ENCODE results near the gene IMPA2.
"Not testable (repeated sequence)": the region's sequence is repeated elsewhere in the genome, so short reads cannot be mapped to it uniquely, and the experiment has no call there.

Gene IMPA2

DNA sequence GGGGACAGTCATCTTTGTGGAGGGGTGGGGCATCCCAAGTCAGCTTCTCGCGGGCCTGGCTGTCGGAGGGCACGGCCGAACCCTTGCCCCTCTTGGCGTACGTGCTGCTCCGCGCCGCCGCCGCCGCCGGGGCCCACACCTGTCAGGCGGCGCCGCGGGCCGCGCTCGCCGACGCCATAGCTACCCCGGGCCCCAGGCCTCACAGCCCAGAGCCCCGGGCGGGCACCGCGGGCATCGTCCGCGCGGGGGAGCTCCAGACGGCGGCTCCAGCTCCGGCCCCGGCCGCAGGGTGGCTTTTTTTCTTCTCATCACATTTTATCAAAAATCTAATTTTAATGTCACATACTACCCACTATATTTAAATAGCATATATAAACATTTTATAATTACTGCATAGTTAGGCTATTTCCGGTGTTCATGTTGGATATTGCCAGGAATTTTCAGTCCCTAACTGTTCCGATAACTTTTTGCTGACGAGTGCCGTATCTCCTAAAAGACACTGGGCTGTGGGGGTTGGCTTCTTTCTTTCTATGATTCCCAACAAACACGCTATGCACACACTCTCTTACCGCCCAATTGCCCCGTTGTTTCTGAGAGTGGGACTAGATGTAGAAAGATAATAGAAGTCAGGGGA, 87.1 kb downstream of the IMPA2 start:
- not testable (repeated sequence) for H4K8ac ChIP-seq (ENCODE audit: low read depth, low read length); H3K9ac ChIP-seq (ENCODE audit: low read depth, low read length, poor library complexity); H3K4me3 ChIP-seq (ENCODE audit: low read length in 2 of 2); H3K4me2 ChIP-seq (ENCODE audit: insufficient read depth, low read length, poor library complexity, severe bottlenecking); H3K18ac ChIP-seq (ENCODE audit: low read length); H2BK120ac ChIP-seq (ENCODE audit: low read depth, low read length); H3K4me1 ChIP-seq (ENCODE audit: control insufficient read depth in 2 of 2, insufficient read depth in 1 of 2, low read depth in 1 of 2, low read length in 2 of 2); H2AK5ac ChIP-seq (ENCODE audit: low read depth, low read length); H2BK12ac ChIP-seq (ENCODE audit: low read length); H2BK5ac ChIP-seq (ENCODE audit: low read length); H3K79me1 ChIP-seq (ENCODE audit: low read depth, low read length); H3K9me3 ChIP-seq (replicated peaks in 1 of 2; ENCODE audit: control insufficient read depth in 2 of 2, insufficient read depth in 1 of 2, low read depth in 1 of 2, low read length in 2 of 2); H3K4ac ChIP-seq (ENCODE audit: low read length); H3K23ac ChIP-seq (ENCODE audit: low read depth, low read length, poor library complexity); H4K91ac ChIP-seq (ENCODE audit: low read depth, low read length, poor library complexity); H3K14ac ChIP-seq (ENCODE audit: low read length); H2AFZ ChIP-seq (ENCODE audit: low read length); H3K27ac ChIP-seq (replicated peaks; ENCODE audit: low read length); DNase-seq (ENCODE audit: low spot score); H2BK15ac ChIP-seq (ENCODE audit: low read length); H3K36me3 ChIP-seq (replicated peaks in 1 of 2; ENCODE audit: control insufficient read depth in 2 of 2, insufficient read depth in 2 of 2, low read length in 2 of 2)
- no CpG with 5 or more reads among the region's 44 CpGs for WGBS, 2 donors (ENCODE audit: extremely low coverage in 2 of 2, insufficient read length in 2 of 2, insufficient replicate concordance in 1 of 2)
- peaks cover 0 to 18% (median 0%) of the 10 kb centered on the region in 3 experiments for H3K27me3 ChIP-seq (ENCODE audit: control insufficient read depth in 3 of 3, insufficient read depth in 3 of 3, low read depth in 1 of 3, low read length in 3 of 3)

- H3K9me3 ChIP-seq (replicated peaks in 1 of 2; ENCODE audit: control insufficient read depth in 2 of 2, insufficient read depth in 1 of 2, low read depth in 1 of 2, low read length in 2 of 2): no peaks in the 10 kb centered on the region
- H4K91ac ChIP-seq (ENCODE audit: low read depth, low read length, poor library complexity): no peak overlapping the region
- no peak overlapping the region for H2BK120ac ChIP-seq (ENCODE audit: low read depth, low read length)
- H2AFZ ChIP-seq (ENCODE audit: low read length): no peak overlapping the region
- H2BK12ac ChIP-seq (ENCODE audit: low read length): no peak overlapping the region
- no peak overlapping the region for H4K8ac ChIP-seq (ENCODE audit: low read depth, low read length)
- no peak overlapping the region for H3K23ac ChIP-seq (ENCODE audit: low read depth, low read length, poor library complexity)
- H2AK5ac ChIP-seq (ENCODE audit: low read depth, low read length): no peak overlapping the region
- no peak overlapping the region for H3K14ac ChIP-seq (ENCODE audit: low read length)
- H3K4me3 ChIP-seq (ENCODE audit: low read length in 2 of 2): no peak overlapping the region
- no peak overlapping the region for H3K18ac ChIP-seq (ENCODE audit: low read length)
- H3K79me1 ChIP-seq (ENCODE audit: low read depth, low read length): no peaks in the 10 kb centered on the region
- H2BK15ac ChIP-seq (ENCODE audit: low read length): no peak overlapping the region
- DNase-seq (ENCODE audit: low spot score): no peak
- H3K27ac ChIP-seq (replicated peaks; ENCODE audit: low read length): no peak overlapping the region
- no peak overlapping the region for H3K9ac ChIP-seq (ENCODE audit: low read depth, low read length, poor library complexity)
- no peak overlapping the region for H2BK5ac ChIP-seq (ENCODE audit: low read length)
- no peak overlapping the region for H3K4me2 ChIP-seq (ENCODE audit: insufficient read depth, low read length, poor library complexity, severe bottlenecking)
- H3K36me3 ChIP-seq (replicated peaks in 1 of 2; ENCODE audit: control insufficient read depth in 2 of 2, insufficient read depth in 2 of 2, low read length in 2 of 2): no peaks in the 10 kb centered on the region
- H3K4ac ChIP-seq (ENCODE audit: low read length): no peak overlapping the region
- WGBS, 2 donors (ENCODE audit: extremely low coverage in 2 of 2, insufficient read length in 2 of 2, insufficient replicate concordance in 1 of 2): no CpG with 5 or more reads among the region's 3 CpGs
- no peaks in the 10 kb centered on the region for H3K4me1 ChIP-seq (ENCODE audit: control insufficient read depth in 2 of 2, insufficient read depth in 1 of 2, low read depth in 1 of 2, low read length in 2 of 2)
- H3K27me3 ChIP-seq (ENCODE audit: control insufficient read depth in 3 of 3, insufficient read depth in 3 of 3, low read depth in 1 of 3, low read length in 3 of 3): peaks cover 0 to 21% (median 0%) of the 10 kb centered on the region in 3 experiments
These were observed 87.6 kb downstream of the IMPA2 start for GRCh38 chr18:12068950-12069320.

- not testable (repeated sequence) for H3K23ac ChIP-seq (ENCODE audit: low read depth, low read length, poor library complexity); H3K4me2 ChIP-seq (ENCODE audit: insufficient read depth, low read length, poor library complexity, severe bottlenecking); H2BK5ac ChIP-seq (ENCODE audit: low read length); H3K9me3 ChIP-seq (replicated peaks in 1 of 2; ENCODE audit: control insufficient read depth in 2 of 2, insufficient read depth in 1 of 2, low read depth in 1 of 2, low read length in 2 of 2); H2AFZ ChIP-seq (ENCODE audit: low read length); H3K14ac ChIP-seq (ENCODE audit: low read length); H2BK15ac ChIP-seq (ENCODE audit: low read length); DNase-seq (ENCODE audit: low spot score); H3K4me1 ChIP-seq (ENCODE audit: control insufficient read depth in 2 of 2, insufficient read depth in 1 of 2, low read depth in 1 of 2, low read length in 2 of 2); H3K4me3 ChIP-seq (ENCODE audit: low read length in 2 of 2); H3K4ac ChIP-seq (ENCODE audit: low read length); H3K9ac ChIP-seq (ENCODE audit: low read depth, low read length, poor library complexity); H3K27ac ChIP-seq (replicated peaks; ENCODE audit: low read length); H4K91ac ChIP-seq (ENCODE audit: low read depth, low read length, poor library complexity); H3K18ac ChIP-seq (ENCODE audit: low read length); H2BK12ac ChIP-seq (ENCODE audit: low read length); H2AK5ac ChIP-seq (ENCODE audit: low read depth, low read length); H4K8ac ChIP-seq (ENCODE audit: low read depth, low read length); H3K36me3 ChIP-seq (replicated peaks in 1 of 2; ENCODE audit: control insufficient read depth in 2 of 2, insufficient read depth in 2 of 2, low read length in 2 of 2); H2BK120ac ChIP-seq (ENCODE audit: low read depth, low read length); H3K79me1 ChIP-seq (ENCODE audit: low read depth, low read length)
- no CpG with 5 or more reads among the region's 1 CpG for WGBS, 2 donors (ENCODE audit: extremely low coverage in 2 of 2, insufficient read length in 2 of 2, insufficient replicate concordance in 1 of 2)
- peaks cover 0 to 40% (median 0%) of the 10 kb centered on the region in 3 experiments for H3K27me3 ChIP-seq (ENCODE audit: control insufficient read depth in 3 of 3, insufficient read depth in 3 of 3, low read depth in 1 of 3, low read length in 3 of 3)
These were observed 89.8 kb downstream of the IMPA2 start for GRCh38 chr18:12071066-12071465.

GRCh38 chr18:12072996-12073395, 91.7 kb downstream of the IMPA2 start:
- H2BK5ac ChIP-seq (ENCODE audit: low read length): no peak overlapping the region
- no peak overlapping the region for H4K91ac ChIP-seq (ENCODE audit: low read depth, low read length, poor library complexity)
- peaks cover 0 to 45% (median 0%) of the 10 kb centered on the region in 3 experiments for H3K27me3 ChIP-seq (ENCODE audit: control insufficient read depth in 3 of 3, insufficient read depth in 3 of 3, low read depth in 1 of 3, low read length in 3 of 3)
- no peaks in the 10 kb centered on the region for H3K79me1 ChIP-seq (ENCODE audit: low read depth, low read length)
- no peaks in the 10 kb centered on the region for H3K9me3 ChIP-seq (replicated peaks in 1 of 2; ENCODE audit: control insufficient read depth in 2 of 2, insufficient read depth in 1 of 2, low read depth in 1 of 2, low read length in 2 of 2)
- no peak overlapping the region for H4K8ac ChIP-seq (ENCODE audit: low read depth, low read length)
- H2BK12ac ChIP-seq (ENCODE audit: low read length): no peak overlapping the region
- no peak overlapping the region for H3K4ac ChIP-seq (ENCODE audit: low read length)
- H3K4me1 ChIP-seq (ENCODE audit: control insufficient read depth in 2 of 2, insufficient read depth in 1 of 2, low read depth in 1 of 2, low read length in 2 of 2): no peaks in the 10 kb centered on the region
- no peak for DNase-seq (ENCODE audit: low spot score)
- no peak overlapping the region for H3K4me2 ChIP-seq (ENCODE audit: insufficient read depth, low read length, poor library complexity, severe bottlenecking)
- no peak overlapping the region for H3K18ac ChIP-seq (ENCODE audit: low read length)
- no peak overlapping the region for H2AFZ ChIP-seq (ENCODE audit: low read length)
- H3K14ac ChIP-seq (ENCODE audit: low read length): no peak overlapping the region
- no peak overlapping the region for H2BK15ac ChIP-seq (ENCODE audit: low read length)
- H3K23ac ChIP-seq (ENCODE audit: low read depth, low read length, poor library complexity): no peak overlapping the region
- no peak overlapping the region for H2BK120ac ChIP-seq (ENCODE audit: low read depth, low read length)
- H3K36me3 ChIP-seq (replicated peaks in 1 of 2; ENCODE audit: control insufficient read depth in 2 of 2, insufficient read depth in 2 of 2, low read length in 2 of 2): no peaks in the 10 kb centered on the region
- H3K9ac ChIP-seq (ENCODE audit: low read depth, low read length, poor library complexity): no peak overlapping the region
- H2AK5ac ChIP-seq (ENCODE audit: low read depth, low read length): no peak overlapping the region
- no peak overlapping the region for H3K4me3 ChIP-seq (ENCODE audit: low read length in 2 of 2)
- no peak overlapping the region for H3K27ac ChIP-seq (replicated peaks; ENCODE audit: low read length)
- no CpG with 5 or more reads among the region's 1 CpG for WGBS, 2 donors (ENCODE audit: extremely low coverage in 2 of 2, insufficient read length in 2 of 2, insufficient replicate concordance in 1 of 2)
